GM18502 (cell line): ENCODE data around the gene CNTNAP2.
A peak's percentile ranks its signal among the peaks of the same experiment; 100 is the strongest.
"Not testable (repeated sequence)": the region's sequence is repeated elsewhere in the genome, so short reads cannot be mapped to it uniquely, and the experiment has no call there.

Source experiments
- ATAC-seq: cut with Tn5 transposase; IDR thresholded peaks from one replicate; pipeline ENCODE4 v1.9.1; 2021; ENCODE audit warnings: mild to moderate bottlenecking; ENCODE audit not compliant: unreplicated experiment, poor library complexity

The CNTNAP2 gene

DNA sequence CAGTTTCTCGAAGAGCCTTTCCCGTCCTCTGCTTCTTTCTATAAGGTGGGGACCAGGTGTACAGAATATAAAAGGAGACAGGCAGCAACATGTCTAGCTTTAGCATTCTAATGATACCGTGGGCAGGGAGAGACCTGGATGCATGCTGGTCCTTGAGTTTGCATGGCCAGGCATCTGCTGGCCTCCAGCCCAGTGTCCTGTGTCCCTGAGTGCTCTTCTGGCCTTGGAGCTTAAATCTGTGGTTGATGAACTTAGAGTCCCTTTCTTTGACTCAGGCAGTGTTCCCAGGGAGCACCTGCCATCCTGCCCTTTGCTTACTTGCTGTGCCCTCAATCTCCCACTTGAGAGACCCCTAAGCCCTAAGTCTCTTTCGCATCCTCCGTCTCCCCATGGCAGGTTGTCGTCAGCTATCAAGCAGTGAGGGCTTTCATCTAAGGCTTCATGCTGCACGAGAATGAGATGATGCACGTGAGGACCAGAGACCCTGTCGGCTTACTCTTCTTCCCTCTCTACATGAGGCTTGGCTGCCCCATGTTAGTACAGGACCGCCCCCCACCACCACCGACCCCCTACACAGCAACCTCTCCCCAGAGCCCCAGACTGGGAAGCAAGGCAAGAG is 2160.6 kb downstream of the CNTNAP2 start:
- ATAC-seq, result no peak

- ATAC-seq, result no peak
These were observed 2169.5 kb downstream of the CNTNAP2 start for GRCh38 chr7:148286150-148286549.

DNA sequence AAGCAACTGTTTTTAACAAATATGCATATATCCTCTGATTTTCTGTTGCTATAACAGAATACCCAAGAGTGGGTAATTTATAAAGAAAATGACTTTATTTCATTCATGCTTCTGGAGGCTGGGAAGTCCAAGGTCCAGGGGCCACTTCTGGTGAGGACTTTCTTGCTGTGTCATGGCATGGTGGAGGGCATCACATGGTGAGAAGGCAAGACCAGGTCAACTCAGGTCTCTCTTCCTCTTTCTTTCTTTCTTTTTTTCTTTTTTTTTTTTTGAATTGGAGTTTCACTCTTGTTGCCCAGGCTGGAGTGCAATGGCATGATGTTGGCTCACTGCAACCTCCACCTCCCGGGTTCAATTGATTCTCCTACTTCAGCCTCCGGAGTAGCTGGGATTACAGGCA is 2170.9 kb downstream of the CNTNAP2 start:
- ATAC-seq, result no peak

GRCh38 chr7:148288592-148289151 is 2172.1 kb downstream of the CNTNAP2 start:
- no peak for ATAC-seq

DNA sequence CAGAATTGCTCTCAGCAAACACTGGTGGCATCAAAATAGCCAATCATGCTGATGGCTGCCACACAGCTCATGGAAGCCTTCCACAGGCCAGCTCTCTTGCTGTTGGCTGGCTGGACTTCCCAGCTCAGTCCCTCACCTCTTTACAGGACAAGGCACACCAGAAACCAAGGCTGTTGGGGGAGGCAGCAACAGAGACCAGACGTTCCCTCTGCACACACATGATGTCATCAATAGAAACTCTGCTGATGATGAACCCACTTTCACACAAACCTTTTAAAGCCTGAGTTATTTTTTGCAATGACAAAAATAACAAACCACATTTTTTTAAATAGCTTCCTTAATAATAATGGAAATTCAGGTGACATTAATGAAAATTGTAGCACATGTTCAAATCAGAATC is 2173.0 kb downstream of the CNTNAP2 start:
- ATAC-seq, result peak; percentile 86

- ATAC-seq, result no peak
These were observed 2173.9 kb downstream of the CNTNAP2 start for GRCh38 chr7:148290538-148290937.

DNA sequence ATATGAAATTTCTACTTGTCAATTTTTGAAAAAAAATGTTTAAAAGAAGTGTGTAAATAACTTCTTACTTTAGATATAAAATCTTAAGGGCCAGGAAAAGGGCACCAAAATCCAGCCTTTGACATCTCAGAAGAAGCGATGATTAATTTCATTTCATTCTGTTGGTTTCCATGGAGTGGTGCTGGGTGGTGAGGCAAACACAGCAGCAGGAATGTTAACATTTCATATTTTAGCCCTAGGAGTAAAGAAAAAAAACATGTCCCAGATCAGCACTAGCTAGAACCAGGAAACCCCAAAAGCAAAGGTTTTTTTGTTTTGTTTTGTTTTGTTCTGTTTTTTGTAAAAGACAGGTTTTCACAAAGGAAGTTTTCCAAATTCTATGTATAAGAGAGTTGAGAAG is 2175.2 kb downstream of the CNTNAP2 start:
- no peak for ATAC-seq

- no peak for ATAC-seq
These were observed 2180.5 kb downstream of the CNTNAP2 start for GRCh38 chr7:148296994-148297644.

- not testable (repeated sequence) for ATAC-seq
These were observed 2182.2 kb downstream of the CNTNAP2 start for GRCh38 chr7:148298768-148299167.

GRCh38 chr7:148299350-148300276 is 2183.0 kb downstream of the CNTNAP2 start:
- no peak for ATAC-seq

- ATAC-seq, result not testable (repeated sequence)
These were observed 2185.8 kb downstream of the CNTNAP2 start for GRCh38 chr7:148302436-148302835.

- no peak for ATAC-seq
These were observed 2186.9 kb downstream of the CNTNAP2 start for GRCh38 chr7:148303295-148304082.

GRCh38 chr7:148304083-148304335 is 2187.4 kb downstream of the CNTNAP2 start:
- no peak for ATAC-seq

GRCh38 chr7:148304456-148304855 is 2187.9 kb downstream of the CNTNAP2 start:
- peak; percentile 79 for ATAC-seq

DNA sequence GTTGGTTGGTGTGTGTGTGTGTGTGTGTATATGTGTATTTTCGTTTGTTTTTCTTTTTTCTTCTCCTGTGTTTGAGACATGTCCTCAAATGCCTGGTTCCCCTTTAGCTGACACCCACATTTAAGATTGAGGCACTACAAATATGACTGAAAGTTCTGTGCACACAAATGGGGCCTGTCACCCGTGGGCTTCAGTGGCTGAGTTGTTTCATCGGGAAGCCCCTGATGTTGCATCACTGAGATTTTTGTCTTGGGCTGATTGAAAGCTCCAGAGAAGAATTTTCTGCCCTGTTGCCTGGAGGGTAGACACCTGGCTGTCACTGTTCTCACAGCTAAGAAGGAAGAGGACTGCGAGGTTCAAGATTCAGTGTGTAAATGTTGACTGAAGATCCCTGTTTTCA is 2190.2 kb downstream of the CNTNAP2 start:
- peak; percentile 74 for ATAC-seq

DNA sequence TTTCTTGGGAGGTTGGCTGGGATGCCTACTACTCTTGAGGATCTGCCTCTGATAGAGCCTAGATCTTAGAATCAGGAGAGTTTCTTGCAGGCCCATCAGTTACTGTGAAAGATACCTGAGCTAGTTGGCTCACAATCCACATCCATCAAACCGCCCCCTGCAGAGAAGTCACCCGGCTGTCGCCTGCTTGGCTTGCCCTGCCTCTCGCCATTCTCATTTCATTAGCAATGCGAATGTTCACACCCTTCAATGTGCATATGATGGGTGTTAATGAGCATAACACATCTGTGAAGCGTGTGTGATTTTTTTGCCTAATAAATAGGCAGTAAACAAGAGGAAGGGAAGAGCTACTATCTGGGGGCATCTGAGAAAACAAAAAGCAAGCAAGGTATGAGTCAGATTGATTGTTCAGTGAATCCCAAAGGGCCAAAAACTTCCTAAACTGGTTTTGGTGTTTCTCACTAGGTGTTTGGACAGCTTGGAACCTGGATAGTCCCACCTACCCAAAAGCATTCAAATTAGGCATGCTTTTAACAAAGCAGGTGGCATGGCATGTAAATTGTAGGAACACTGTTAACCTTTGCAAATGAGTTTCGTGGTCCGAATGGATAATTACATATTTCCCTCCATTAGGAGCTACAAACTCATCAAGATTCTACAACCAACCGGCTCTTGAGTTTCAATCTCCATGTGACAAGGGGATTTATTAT is 2201.7 kb downstream of the CNTNAP2 start:
- ATAC-seq, result no peak

GRCh38 chr7:148318838-148319237 is 2202.2 kb downstream of the CNTNAP2 start:
- ATAC-seq, result no peak

DNA sequence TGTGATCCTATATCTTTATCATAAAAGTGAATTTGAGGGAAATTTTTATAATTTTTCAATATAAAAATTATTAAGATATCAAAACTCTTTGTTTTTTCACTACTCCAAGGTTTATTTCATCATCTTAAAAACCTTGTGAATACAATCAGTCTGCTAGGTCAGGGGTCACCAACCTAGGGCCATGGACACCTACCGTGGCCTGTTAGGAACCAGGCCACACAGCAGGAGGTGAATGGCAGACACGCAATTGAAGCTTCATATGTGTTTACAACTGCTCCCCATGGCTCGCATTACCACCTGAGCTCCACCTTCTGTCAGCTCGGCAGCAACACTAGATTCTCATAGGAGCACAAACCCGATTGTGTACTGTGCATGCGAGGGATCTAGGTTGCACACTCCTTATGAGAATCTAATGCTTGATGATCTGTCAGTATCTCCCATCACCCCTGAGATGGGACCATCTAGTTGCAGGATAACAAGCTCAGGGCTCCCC is 2202.8 kb downstream of the CNTNAP2 start:
- ATAC-seq, result no peak

DNA sequence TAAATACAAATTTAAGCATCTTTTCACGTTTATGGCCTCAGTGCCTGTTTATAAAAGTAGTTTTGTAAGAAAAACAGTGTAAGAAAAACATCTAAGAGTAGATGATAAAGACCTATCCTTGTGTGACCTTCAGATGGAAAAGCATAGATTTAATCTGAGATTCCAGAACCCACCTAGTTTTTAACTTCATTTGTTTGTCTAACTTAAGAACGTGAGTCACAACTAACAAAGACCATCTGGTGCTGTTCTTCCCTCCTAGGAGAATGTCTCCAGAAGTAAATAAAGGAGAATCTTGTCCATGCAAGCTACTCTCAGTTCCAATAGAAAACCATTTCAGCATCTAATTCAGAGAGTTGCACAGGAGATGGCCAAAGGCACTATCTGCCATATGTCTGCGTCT is 2208.6 kb downstream of the CNTNAP2 start:
- no peak for ATAC-seq

GRCh38 chr7:148327379-148327778 is 2210.8 kb downstream of the CNTNAP2 start:
- ATAC-seq, result no peak
